ENCODE results near the gene LDLR.
"Not testable (repeated sequence)": the region's sequence is repeated elsewhere in the genome, so short reads cannot be mapped to it uniquely, and the experiment has no call there.

Gene LDLR

GRCh38 chr19:11113140-11113708 is 24.0 kb downstream of the LDLR start:
- Histone ChIP-seq H3K4me2 (ENCODE audit: low read length) (no peak overlapping the region), H3K27me3 (ENCODE audit: control insufficient read depth, insufficient read depth, low read length) (no peaks in the 10 kb centered on the region), H3K27ac (no peak overlapping the region), H3K9me3 (ENCODE audit: control insufficient read depth, low read length) (no peaks in the 10 kb centered on the region), H3K36me3 (ENCODE audit: control insufficient read depth, insufficient read depth, low read length) (no peaks in the 10 kb centered on the region), H3K9ac (no peak overlapping the region), H3K4me3 (ENCODE audit: low read depth, low read length) (no peak overlapping the region), H3K4me1 (peaks cover 3% of the 10 kb centered on the region), H3K79me2 (no peaks in the 10 kb centered on the region), H2AFZ (no peak overlapping the region)
- no peak for TF ChIP-seq CTCF (IDR thresholded peaks at IDR 0.05)

- Histone ChIP-seq H3K9ac (no peak overlapping the region), H2AFZ (no peak overlapping the region), H3K4me3 (ENCODE audit: low read depth, low read length) (no peak overlapping the region), H3K4me1 (peaks cover 3% of the 10 kb centered on the region), H3K4me2 (ENCODE audit: low read length) (no peak overlapping the region), H3K9me3 (ENCODE audit: control insufficient read depth, low read length) (no peaks in the 10 kb centered on the region), H3K79me2 (no peaks in the 10 kb centered on the region), H3K36me3 (ENCODE audit: control insufficient read depth, insufficient read depth, low read length) (no peaks in the 10 kb centered on the region), H3K27ac (no peak overlapping the region), H3K27me3 (ENCODE audit: control insufficient read depth, insufficient read depth, low read length) (no peaks in the 10 kb centered on the region)
- TF ChIP-seq CTCF (IDR thresholded peaks at IDR 0.05), result no peak
Measured at GRCh38 chr19:11115042-11115441, 25.8 kb downstream of the LDLR start.

- Histone ChIP-seq H3K36me3 (ENCODE audit: control insufficient read depth, insufficient read depth, low read length) (no peaks in the 10 kb centered on the region), H3K27me3 (ENCODE audit: control insufficient read depth, insufficient read depth, low read length) (no peaks in the 10 kb centered on the region), H3K4me3 (ENCODE audit: low read depth, low read length) (no peak overlapping the region), H3K4me2 (ENCODE audit: low read length) (no peak overlapping the region), H2AFZ (no peak overlapping the region), H3K9ac (no peak overlapping the region), H3K79me2 (no peaks in the 10 kb centered on the region), H3K4me1 (peaks cover 3% of the 10 kb centered on the region), H3K9me3 (ENCODE audit: control insufficient read depth, low read length) (no peaks in the 10 kb centered on the region), H3K27ac (no peak overlapping the region)
- no peak for TF ChIP-seq CTCF (IDR thresholded peaks at IDR 0.05)
Measured at GRCh38 chr19:11115895-11116446, 26.7 kb downstream of the LDLR start.

GRCh38 chr19:11116507-11116906 is 27.2 kb downstream of the LDLR start:
- no peaks in the 10 kb centered on the region for H3K27me3 ChIP-seq (ENCODE audit: control insufficient read depth, insufficient read depth, low read length)
- H3K9ac ChIP-seq, result no peak overlapping the region
- H3K4me1 ChIP-seq, result peaks cover under 1% of the 10 kb centered on the region
- H3K79me2 ChIP-seq, result no peaks in the 10 kb centered on the region
- H3K36me3 ChIP-seq (ENCODE audit: control insufficient read depth, insufficient read depth, low read length), result no peaks in the 10 kb centered on the region
- no peak overlapping the region for H2AFZ ChIP-seq
- H3K27ac ChIP-seq, result no peak overlapping the region
- H3K4me3 ChIP-seq (ENCODE audit: low read depth, low read length), result no peak overlapping the region
- no peaks in the 10 kb centered on the region for H3K9me3 ChIP-seq (ENCODE audit: control insufficient read depth, low read length)
- no peak overlapping the region for H3K4me2 ChIP-seq (ENCODE audit: low read length)
- TF ChIP-seq CTCF (IDR thresholded peaks at IDR 0.05), result no peak

GRCh38 chr19:11121963-11122362 is 32.7 kb downstream of the LDLR start:
- H3K36me3 ChIP-seq (ENCODE audit: control insufficient read depth, insufficient read depth, low read length); H3K27ac ChIP-seq; H3K27me3 ChIP-seq (ENCODE audit: control insufficient read depth, insufficient read depth, low read length); H3K9ac ChIP-seq; H3K4me1 ChIP-seq; H3K79me2 ChIP-seq; H2AFZ ChIP-seq; H3K4me2 ChIP-seq (ENCODE audit: low read length); H3K4me3 ChIP-seq (ENCODE audit: low read depth, low read length); H3K9me3 ChIP-seq (ENCODE audit: control insufficient read depth, low read length): not testable (repeated sequence)

Measured in parathyroid adenoma (tissue), 2 donors.